ENCODE measurements around the gene CC2D2A.

DNA sequence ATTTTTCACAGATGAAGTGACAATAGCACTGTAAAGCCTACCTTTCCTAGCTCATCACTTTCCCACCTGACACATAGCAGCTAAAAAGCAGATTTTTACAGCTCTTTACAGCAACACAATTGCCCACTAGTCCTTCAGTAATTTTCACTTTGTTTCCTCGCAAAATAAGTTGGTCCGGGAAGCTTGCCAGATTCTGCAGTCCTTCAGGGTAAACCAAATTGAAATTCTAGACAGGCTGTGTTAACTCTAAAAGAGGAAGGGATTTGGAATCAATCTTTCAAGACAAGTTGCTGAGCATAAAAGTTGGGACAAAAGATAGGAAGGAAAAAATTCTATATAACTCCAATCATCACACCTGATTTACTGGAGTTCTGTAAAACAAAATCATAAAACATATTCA lies 33.2 kb upstream of the CC2D2A start:
- TF ChIP-seq, protein P1, sequence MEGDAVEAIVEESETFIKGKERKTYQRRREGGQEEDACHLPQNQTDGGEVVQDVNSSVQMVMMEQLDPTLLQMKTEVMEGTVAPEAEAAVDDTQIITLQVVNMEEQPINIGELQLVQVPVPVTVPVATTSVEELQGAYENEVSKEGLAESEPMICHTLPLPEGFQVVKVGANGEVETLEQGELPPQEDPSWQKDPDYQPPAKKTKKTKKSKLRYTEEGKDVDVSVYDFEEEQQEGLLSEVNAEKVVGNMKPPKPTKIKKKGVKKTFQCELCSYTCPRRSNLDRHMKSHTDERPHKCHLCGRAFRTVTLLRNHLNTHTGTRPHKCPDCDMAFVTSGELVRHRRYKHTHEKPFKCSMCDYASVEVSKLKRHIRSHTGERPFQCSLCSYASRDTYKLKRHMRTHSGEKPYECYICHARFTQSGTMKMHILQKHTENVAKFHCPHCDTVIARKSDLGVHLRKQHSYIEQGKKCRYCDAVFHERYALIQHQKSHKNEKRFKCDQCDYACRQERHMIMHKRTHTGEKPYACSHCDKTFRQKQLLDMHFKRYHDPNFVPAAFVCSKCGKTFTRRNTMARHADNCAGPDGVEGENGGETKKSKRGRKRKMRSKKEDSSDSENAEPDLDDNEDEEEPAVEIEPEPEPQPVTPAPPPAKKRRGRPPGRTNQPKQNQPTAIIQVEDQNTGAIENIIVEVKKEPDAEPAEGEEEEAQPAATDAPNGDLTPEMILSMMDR (IDR thresholded peaks at IDR 0.05): no peak
- TF ChIP-seq POLR2AphosphoS5 (IDR thresholded peaks at IDR 0.05) (no peak), EP300 (IDR thresholded peaks at IDR 0.05) (no peak)
